IMR-90 (cell line): ENCODE results near the gene LRRC66. TPM values are rescaled to one million over a fixed set of nuclear protein-coding genes. Genes with fewer than 3 reads are reported as not detected.

ENCODE experiments used
- ATAC-seq: fragments of 200-7000 bp; cut with Tn5 transposase; 2 replicates; pipeline ENCODE4 v1.9.1; 2020; ENCODE audit warnings: low read depth, mild to moderate bottlenecking, moderate library complexity
- BruUV-seq: library from RNA; stranded (reverse); fragments of 400-500 nt; replicated peaks from 2 replicates; lab custom pipeline; 2021; lab: Mats Ljungman, UMichigan
- CTCF ChIA-PET: fragments of 300-600 bp; formaldehyde crosslinking; extraction: SDS; loops from one replicate; lab custom pipeline; 2021; ENCODE audit warnings: antibody characterized with exemption; lab: Yijun Ruan, JAX
- POLR2A ChIA-PET: fragments of 300-600 bp; sonication (Branson Sonifier 250); formaldehyde crosslinking; loops from one replicate; lab custom pipeline; 2022; ENCODE audit warnings: antibody characterized with exemption; ENCODE audit not compliant: unreplicated experiment; lab: Charles Lee
- DNase-seq: peaks from one replicate; pipeline ENCODE4 v3.0.0; 2013
- H2AFZ ChIP-seq: replicated peaks from 2 replicates; pipeline ENCODE3; 2013; ENCODE audit warnings: low read length, mild to moderate bottlenecking; ENCODE audit not compliant: poor library complexity
- H2AK5ac ChIP-seq: 2 replicates; pipeline ENCODE4 v1.6.1; 2013; ENCODE audit warnings: low read depth, low read length, inconsistent platforms
- H2AK9ac ChIP-seq: replicated peaks from 2 replicates; pipeline ENCODE3; 2013; ENCODE audit warnings: mild to moderate bottlenecking, low read depth, low read length, moderate library complexity; ENCODE audit not compliant: poor library complexity
- H2BK120ac ChIP-seq: 2 replicates; pipeline ENCODE4 v1.6.1; 2013; ENCODE audit warnings: low read depth, low read length, inconsistent platforms
- H2BK15ac ChIP-seq: 3 replicates; pipeline ENCODE4 v1.6.1; 2013; ENCODE audit warnings: low read depth, low read length, inconsistent platforms
- H2BK20ac ChIP-seq: 2 replicates; pipeline ENCODE4 v1.6.1; 2013; ENCODE audit warnings: low read depth, mild to moderate bottlenecking, inconsistent platforms, low read length, moderate library complexity
- H2BK5ac ChIP-seq: 2 replicates; pipeline ENCODE4 v1.6.1; 2013; ENCODE audit warnings: mild to moderate bottlenecking, low read depth, low read length, inconsistent platforms; ENCODE audit not compliant: poor library complexity, severe bottlenecking
- H3K14ac ChIP-seq: replicated peaks from 2 replicates; pipeline ENCODE4 v1.6.1; 2013; ENCODE audit warnings: low read depth, low read length, inconsistent platforms
- H3K18ac ChIP-seq: 2 replicates; pipeline ENCODE4 v1.6.1; 2013; ENCODE audit warnings: low read depth, low read length, control low read depth
- H3K23ac ChIP-seq: 2 replicates; pipeline ENCODE4 v1.6.1; 2013; ENCODE audit warnings: low read depth, low read length, inconsistent platforms
- H3K27ac ChIP-seq: 2 replicates; pipeline ENCODE4 v1.5.1; 2013; ENCODE audit warnings: mild to moderate bottlenecking, control low read depth, low read length; ENCODE audit not compliant: insufficient read depth
- H3K27me3 ChIP-seq: 2 replicates; pipeline ENCODE4 v1.6.1; 2013; ENCODE audit warnings: low read length; ENCODE audit not compliant: control insufficient read depth, insufficient read depth
- H3K36me3 ChIP-seq: 2 replicates; pipeline ENCODE4 v1.6.1; 2013; ENCODE audit warnings: low read length, mixed read lengths; ENCODE audit not compliant: control insufficient read depth, insufficient read depth
- H3K4ac ChIP-seq: 2 replicates; pipeline ENCODE4 v1.6.1; 2013; ENCODE audit warnings: low read depth, low read length, inconsistent platforms
- H3K4me1 ChIP-seq: 2 replicates; pipeline ENCODE4 v1.6.1; 2013; ENCODE audit warnings: low read length, mixed read lengths; ENCODE audit not compliant: control insufficient read depth, insufficient read depth
- H3K4me2 ChIP-seq: 2 replicates; pipeline ENCODE4 v1.6.1; 2013; ENCODE audit warnings: low read depth, mild to moderate bottlenecking, control low read depth, low read length, moderate library complexity
- H3K4me3 ChIP-seq: 2 replicates; pipeline ENCODE4 v1.5.1; 2013; ENCODE audit warnings: low read depth, mild to moderate bottlenecking, control low read depth, low read length, moderate library complexity; ENCODE audit not compliant: insufficient read depth
- H3K56ac ChIP-seq: 2 replicates; pipeline ENCODE4 v1.6.1; 2013; ENCODE audit warnings: low read length, inconsistent platforms; ENCODE audit not compliant: insufficient read depth; ENCODE audit errors: extremely low read depth
- H3K79me1 ChIP-seq, 2 experiments: 2 replicates each; pipeline ENCODE4 v1.6.1; 2013; ENCODE audit warnings: low read length in 2 of 2, inconsistent platforms in 1 of 2, low read depth in 1 of 2
- H3K9ac ChIP-seq: 2 replicates; pipeline ENCODE4 v1.6.1; 2013; ENCODE audit warnings: low read depth, low read length, control low read depth
- H3K9me1 ChIP-seq: 2 replicates; pipeline ENCODE4 v1.6.1; 2013; ENCODE audit warnings: low read length, inconsistent platforms; ENCODE audit not compliant: insufficient read depth
- H3K9me3 ChIP-seq: 2 replicates; pipeline ENCODE4 v1.6.1; 2013; ENCODE audit warnings: low read length; ENCODE audit not compliant: control insufficient read depth, insufficient read depth
- H4K20me1 ChIP-seq: 2 replicates; pipeline ENCODE4 v1.6.1; 2013; ENCODE audit warnings: low read length, inconsistent platforms; ENCODE audit not compliant: insufficient read depth
- H4K5ac ChIP-seq: 2 replicates; pipeline ENCODE4 v1.6.1; 2013; ENCODE audit warnings: mild to moderate bottlenecking, low read depth, low read length, control low read depth
- H4K8ac ChIP-seq, 2 experiments: 2 replicates each; pipeline ENCODE4 v1.6.1; 2013; ENCODE audit warnings: low read depth in 2 of 2, low read length in 2 of 2, control low read depth in 1 of 2, inconsistent platforms in 1 of 2
- H4K91ac ChIP-seq: 2 replicates; pipeline ENCODE4 v1.6.1; 2013; ENCODE audit warnings: low read depth, low read length, inconsistent platforms; ENCODE audit not compliant: insufficient read depth
- BHLHE40 ChIP-seq: fragments of 150-350 bp; IDR thresholded peaks from 2 replicates; pipeline ENCODE4 v1.6.1; 2016; ENCODE audit warnings: mild to moderate bottlenecking, low read depth, low read length
- CEBPB ChIP-seq: IDR thresholded peaks from 2 replicates; pipeline ENCODE4 v1.6.1; 2012; ENCODE audit warnings: low read depth, low read length, improper control_type of control experiment
- FOS ChIP-seq: fragments of 150-350 bp; IDR thresholded peaks from 2 replicates; pipeline ENCODE4 v1.6.1; 2016; ENCODE audit warnings: low read depth, low read length
- MAZ ChIP-seq: IDR thresholded peaks from 2 replicates; pipeline ENCODE4 v1.6.1; 2012; ENCODE audit warnings: low read depth, mild to moderate bottlenecking, low read length, improper control_type of control experiment, moderate library complexity, borderline replicate concordance
- POLR2A ChIP-seq: IDR thresholded peaks from 2 replicates; pipeline ENCODE4 v1.6.1; 2012; ENCODE audit warnings: mild to moderate bottlenecking, low read depth, low read length
- RAD21 ChIP-seq: IDR thresholded peaks from 2 replicates; pipeline ENCODE4 v1.6.1; 2012; ENCODE audit warnings: low read length, improper control_type of control experiment
- RFX5 ChIP-seq: IDR thresholded peaks from 2 replicates; pipeline ENCODE4 v1.8.0; 2012; ENCODE audit warnings: low read depth, mild to moderate bottlenecking, low read length, moderate library complexity
- dilution Hi-C: fragments of 300-500 bp; cut with HindIII; formaldehyde crosslinking; loops from one replicate; pipeline ENCODE4 v1.14.3; 2018; ENCODE audit warnings: low sequenced_read_pairs; ENCODE audit not compliant: unreplicated experiment
- in situ Hi-C: fragments of 300-500 bp; cut with MboI; formaldehyde crosslinking; loops from 3 replicates; pipeline ENCODE4 v1.14.3; 2019; ENCODE audit warnings: low sequenced_read_pairs, inconsistent platforms, mixed read lengths
- intact Hi-C: fragments of 100-400 bp; cut with micrococcal nuclease; formaldehyde crosslinking; loops from 2 replicates; pipeline ENCODE4 v1.10.0; 2022
- polyA plus RNA-seq, 3 experiments: library from polyadenylated mRNA; depleted of rRNA; stranded (reverse); fragments of >200 nt; gene quantifications; 2 replicates each; pipeline ENCODE4 v1.2.3, GENCODE V29; 2012; ENCODE audit warnings: low replicate concordance in 1 of 3
- total RNA-seq: library from RNA; depleted of rRNA; stranded (reverse); fragments of >200 nt; gene quantifications from 2 replicates; pipeline ENCODE4 v1.2.3, GENCODE V29; 2012
- TF ChIP-seq, protein P1 (sequence below): conservative IDR thresholded peaks from 2 replicates; pipeline ENCODE4 v1.5.1; 2012; ENCODE audit warnings: mild to moderate bottlenecking, low read depth, low read length, improper control_type of control experiment
- TF ChIP-seq, protein P2 (sequence below): fragments of 150-350 bp; IDR thresholded peaks from 2 replicates; pipeline ENCODE4 v1.6.1; 2016; ENCODE audit warnings: low read depth, mild to moderate bottlenecking, low read length, moderate library complexity, borderline replicate concordance

LRRC66 gene
- total and polyA plus RNA-seq, 2 of the 4 experiments (the other 2 are of a cell fraction): 0.09 to 0.18 TPM

DNA sequence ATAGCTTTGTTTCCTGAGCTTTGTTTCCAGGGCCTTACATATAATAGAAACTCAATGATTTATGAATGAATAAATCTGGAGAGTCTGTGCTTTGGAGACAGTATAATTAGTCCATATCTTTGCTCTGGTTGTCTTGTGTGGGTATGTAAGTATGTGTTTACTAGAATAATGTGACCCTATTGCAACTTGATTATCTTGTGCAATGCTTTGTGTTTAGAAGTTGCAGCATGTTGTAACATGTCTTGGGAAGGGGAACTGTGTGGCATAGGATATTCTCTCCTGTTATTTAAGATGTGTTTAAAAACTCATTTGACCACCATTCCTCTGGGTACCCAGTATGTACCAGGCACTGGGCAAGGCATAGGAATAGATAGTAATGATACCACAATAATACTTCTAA lies 37.0 kb upstream of the LRRC66 start:
- no peak overlapping the region for H3K14ac ChIP-seq
- H3K9ac ChIP-seq: no peak overlapping the region
- in situ Hi-C loops (no loop called here), intact Hi-C loops (loop anchor here (10.0 kb wide), 1 partner anchor 62 kb away; no protein-coding TSS in a partner anchor), dilution Hi-C loops (no loop called here)
- no peak overlapping the region for H2BK5ac ChIP-seq
- no peak overlapping the region for H2BK15ac ChIP-seq
- H4K5ac ChIP-seq: peak overlapping the region; percentile 54; the same call in 1 of the 2 replicates
- ATAC-seq (peak; percentile 40), DNase-seq (no peak)
- H4K91ac ChIP-seq: no peak overlapping the region
- ChIA-PET POLR2A (interaction anchor here (0.5 kb wide), 1 partner anchor 78 kb away, joined by 3 read pairs; no protein-coding TSS in a partner anchor), CTCF (no interaction called here)
- no peak overlapping the region for H2BK20ac ChIP-seq
- no peak overlapping the region for H2AK5ac ChIP-seq
- no peaks in the 10 kb centered on the region for H3K9me3 ChIP-seq
- no peak overlapping the region for H2AK9ac ChIP-seq
- peaks cover 4% of the 10 kb centered on the region; the same call in 1 of the 2 replicates for H3K4me1 ChIP-seq
- 0 out of 2 replicates have a peak, but pooled peaks cover under 1% of the 10 kb centered on the region for H4K20me1 ChIP-seq
- H3K18ac ChIP-seq: peak overlapping the region; percentile 96; the same call in 1 of the 2 replicates
- H3K4me2 ChIP-seq: peak overlapping the region; percentile 18; the same call in 1 of the 2 replicates
- 0 out of 4 replicates have a peak, but pooled peaks cover 0 to 6% of the 10 kb centered on the region in 2 experiments for H3K79me1 ChIP-seq
- no peak overlapping the region for H3K4ac ChIP-seq
- H3K23ac ChIP-seq: no peak overlapping the region
- no peaks in the 10 kb centered on the region for H3K36me3 ChIP-seq
- no peak overlapping the region for H4K8ac ChIP-seq
- H2AFZ ChIP-seq: no peak overlapping the region
- no TSS peak for BruUV-seq
- peaks cover 4% of the 10 kb centered on the region; the same call in 1 of the 2 replicates for H3K9me1 ChIP-seq
- no peak overlapping the region for H3K56ac ChIP-seq
- no peaks in the 10 kb centered on the region for H3K27me3 ChIP-seq
- TF ChIP-seq POLR2A (no peak), RAD21 (no peak), MAZ (no peak), RFX5 (no peak), BHLHE40 (no peak), FOS (no peak), CEBPB (peak; percentile 18; the same call in 1 of the 2 replicates)
- TF ChIP-seq, protein P1, sequence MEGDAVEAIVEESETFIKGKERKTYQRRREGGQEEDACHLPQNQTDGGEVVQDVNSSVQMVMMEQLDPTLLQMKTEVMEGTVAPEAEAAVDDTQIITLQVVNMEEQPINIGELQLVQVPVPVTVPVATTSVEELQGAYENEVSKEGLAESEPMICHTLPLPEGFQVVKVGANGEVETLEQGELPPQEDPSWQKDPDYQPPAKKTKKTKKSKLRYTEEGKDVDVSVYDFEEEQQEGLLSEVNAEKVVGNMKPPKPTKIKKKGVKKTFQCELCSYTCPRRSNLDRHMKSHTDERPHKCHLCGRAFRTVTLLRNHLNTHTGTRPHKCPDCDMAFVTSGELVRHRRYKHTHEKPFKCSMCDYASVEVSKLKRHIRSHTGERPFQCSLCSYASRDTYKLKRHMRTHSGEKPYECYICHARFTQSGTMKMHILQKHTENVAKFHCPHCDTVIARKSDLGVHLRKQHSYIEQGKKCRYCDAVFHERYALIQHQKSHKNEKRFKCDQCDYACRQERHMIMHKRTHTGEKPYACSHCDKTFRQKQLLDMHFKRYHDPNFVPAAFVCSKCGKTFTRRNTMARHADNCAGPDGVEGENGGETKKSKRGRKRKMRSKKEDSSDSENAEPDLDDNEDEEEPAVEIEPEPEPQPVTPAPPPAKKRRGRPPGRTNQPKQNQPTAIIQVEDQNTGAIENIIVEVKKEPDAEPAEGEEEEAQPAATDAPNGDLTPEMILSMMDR: no peak
- TF ChIP-seq, protein P2, sequence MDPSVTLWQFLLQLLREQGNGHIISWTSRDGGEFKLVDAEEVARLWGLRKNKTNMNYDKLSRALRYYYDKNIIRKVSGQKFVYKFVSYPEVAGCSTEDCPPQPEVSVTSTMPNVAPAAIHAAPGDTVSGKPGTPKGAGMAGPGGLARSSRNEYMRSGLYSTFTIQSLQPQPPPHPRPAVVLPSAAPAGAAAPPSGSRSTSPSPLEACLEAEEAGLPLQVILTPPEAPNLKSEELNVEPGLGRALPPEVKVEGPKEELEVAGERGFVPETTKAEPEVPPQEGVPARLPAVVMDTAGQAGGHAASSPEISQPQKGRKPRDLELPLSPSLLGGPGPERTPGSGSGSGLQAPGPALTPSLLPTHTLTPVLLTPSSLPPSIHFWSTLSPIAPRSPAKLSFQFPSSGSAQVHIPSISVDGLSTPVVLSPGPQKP: no peak
- H3K4me3 ChIP-seq: no peak overlapping the region
- no peak overlapping the region for H3K27ac ChIP-seq
- no peak overlapping the region for H2BK120ac ChIP-seq
